HepG2 (cell line): Measurements from ENCODE around the gene FXN. TPM values are rescaled to one million over a fixed set of nuclear protein-coding genes. Genes with fewer than 3 reads are reported as not detected.

ENCODE experiments used
- CBFB ChIP-seq: sonication (generic); formaldehyde crosslinking; IDR thresholded peaks from 2 replicates; pipeline ENCODE4 v1.4.0; 2020; ENCODE audit warnings: missing genetic modification reagents
- CERS6 ChIP-seq: sonication (generic); formaldehyde crosslinking; IDR thresholded peaks from 2 replicates; pipeline ENCODE4 v1.5.0; 2020; ENCODE audit warnings: missing genetic modification reagents
- FLYWCH1 ChIP-seq: sonication (generic); formaldehyde crosslinking; IDR thresholded peaks from 2 replicates; pipeline ENCODE4 v1.8.1; 2023; ENCODE audit warnings: mild to moderate bottlenecking, missing genetic modification reagents
- FOXA3 ChIP-seq: IDR thresholded peaks from 2 replicates; pipeline ENCODE4 v1.6.1; 2016; ENCODE audit warnings: missing genetic modification reagents, missing compliant biosample characterization
- GATAD2A ChIP-seq: IDR thresholded peaks from 2 replicates; pipeline ENCODE4 v1.6.1; 2016
- HDAC1 ChIP-seq: sonication (generic); formaldehyde crosslinking; IDR thresholded peaks from 2 replicates; pipeline ENCODE4 v1.5.1; 2020; ENCODE audit warnings: mild to moderate bottlenecking, missing genetic modification reagents
- MAX ChIP-seq: IDR thresholded peaks from 2 replicates; pipeline ENCODE4 v1.6.1; 2012; ENCODE audit warnings: inconsistent platforms
- MIER3 ChIP-seq: IDR thresholded peaks from 2 replicates; pipeline ENCODE4 v1.6.1; 2016; ENCODE audit warnings: missing compliant biosample characterization, borderline replicate concordance
- RXRA ChIP-seq: sonication (generic); formaldehyde crosslinking; IDR thresholded peaks from 2 replicates; pipeline ENCODE4 v1.5.1; 2020; ENCODE audit warnings: missing genetic modification reagents
- SKI ChIP-seq: fragments of 450-650 bp; IDR thresholded peaks from one replicate; pipeline ENCODE4 v1.6.1; 2018; ENCODE audit warnings: mild to moderate bottlenecking; ENCODE audit not compliant: partially characterized antibody
- SMAD9 ChIP-seq: sonication (generic); formaldehyde crosslinking; IDR thresholded peaks from 2 replicates; pipeline ENCODE4 v1.5.1; 2020; ENCODE audit warnings: mild to moderate bottlenecking, missing genetic modification reagents
- TBX2 ChIP-seq: sonication (generic); formaldehyde crosslinking; IDR thresholded peaks from 2 replicates; pipeline ENCODE4 v1.5.0; 2020; ENCODE audit warnings: missing genetic modification reagents, mild to moderate bottlenecking, borderline replicate concordance
- THAP7 ChIP-seq: sonication (generic); formaldehyde crosslinking; IDR thresholded peaks from 2 replicates; pipeline ENCODE4 v1.8.1; 2023; ENCODE audit warnings: mild to moderate bottlenecking, missing genetic modification reagents
- UBTF ChIP-seq: sonication (generic); formaldehyde crosslinking; IDR thresholded peaks from 2 replicates; pipeline ENCODE4 v1.4.0; 2020; ENCODE audit warnings: mild to moderate bottlenecking, missing genetic modification reagents
- YEATS4 ChIP-seq: sonication (generic); formaldehyde crosslinking; IDR thresholded peaks from 2 replicates; pipeline ENCODE4 v1.4.0; 2020; ENCODE audit warnings: missing genetic modification reagents, borderline replicate concordance
- ZBTB14 ChIP-seq: sonication (generic); formaldehyde crosslinking; IDR thresholded peaks from 2 replicates; pipeline ENCODE4 v1.4.0; 2020; ENCODE audit warnings: missing genetic modification reagents
- ZMYM3 ChIP-seq: sonication (generic); formaldehyde crosslinking; IDR thresholded peaks from 2 replicates; pipeline ENCODE4 v1.5.1; 2020; ENCODE audit warnings: mild to moderate bottlenecking, missing genetic modification reagents
- ZNF142 ChIP-seq: sonication (generic); formaldehyde crosslinking; IDR thresholded peaks from 2 replicates; pipeline ENCODE4 v1.4.0; 2020; ENCODE audit warnings: missing genetic modification reagents
- ZNF225 ChIP-seq: sonication (generic); formaldehyde crosslinking; IDR thresholded peaks from 2 replicates; pipeline ENCODE4 v1.4.0; 2020; ENCODE audit warnings: mild to moderate bottlenecking, missing genetic modification reagents
- ZNF263 ChIP-seq: sonication (generic); formaldehyde crosslinking; IDR thresholded peaks from 2 replicates; pipeline ENCODE4 v1.4.0; 2020; ENCODE audit warnings: missing genetic modification reagents
- ZNF749 ChIP-seq: sonication (generic); formaldehyde crosslinking; IDR thresholded peaks from 2 replicates; pipeline ENCODE4 v1.8.0; 2022; ENCODE audit warnings: mild to moderate bottlenecking, missing genetic modification reagents, moderate library complexity, borderline replicate concordance
- polyA plus RNA-seq, 8 experiments: library from polyadenylated mRNA; depleted of rRNA in 3 of 8; stranded (reverse) in 7 of 8; unstranded in 1 of 8; fragments of >200 nt; fragmentation: Illumina TruSeq in 4 of 8; extraction: Trizol in 4 of 8; gene quantifications; 2 replicates each; pipeline versions ENCODE4 v1.2.1 to v1.2.3, GENCODE V29; 2011 to 2016; ENCODE audit warnings: low read depth in 4 of 8, missing spikeins in 1 of 8, mixed read lengths in 1 of 8; ENCODE audit not compliant: insufficient read depth in 1 of 8
- total RNA-seq, 5 experiments: library from RNA; depleted of rRNA; stranded (reverse); fragments of >200 nt; fragmentation: Illumina TruSeq; extraction: Trizol; gene quantifications; 2 replicates each; pipeline ENCODE4 v1.2.3, GENCODE V29; 2016; ENCODE audit warnings: low read depth in 1 of 5

The FXN gene
- total and polyA plus RNA-seq, 2 of the 13 experiments (the other 11 are each of a cell fraction or from before 2014, with no cell fraction given) = 24.1 to 26.0 TPM

GRCh38 chr9:69131682-69132081 lies 96.1 kb downstream of the FXN start (continued):
- TF ChIP-seq TBX2 (CRISPR knock-in tag) = no peak
- TF ChIP-seq UBTF (CRISPR knock-in tag) = no peak
- TF ChIP-seq THAP7 (CRISPR knock-in tag) = no peak
- no peak for TF ChIP-seq ZNF749 (CRISPR knock-in tag)
- peak; percentile 80 for TF ChIP-seq GATAD2A (CRISPR knock-in tag)
- no peak for TF ChIP-seq ZNF142 (CRISPR knock-in tag)
- TF ChIP-seq MIER3 (CRISPR knock-in tag) = no peak; the same call in 1 of the 2 replicates
- no peak for TF ChIP-seq CERS6 (CRISPR knock-in tag)
- TF ChIP-seq RXRA (CRISPR knock-in tag) = no peak
- TF ChIP-seq YEATS4 (CRISPR knock-in tag) = no peak
- no peak for TF ChIP-seq CBFB (CRISPR knock-in tag)
- no peak for TF ChIP-seq ZBTB14 (CRISPR knock-in tag)
- TF ChIP-seq FOXA3 = no peak
- peak; percentile 23; the same call in 1 of the 2 replicates for TF ChIP-seq MAX
- no peak for TF ChIP-seq FLYWCH1 (CRISPR knock-in tag)
- TF ChIP-seq SMAD9 (CRISPR knock-in tag) = no peak
- no peak for TF ChIP-seq ZMYM3 (CRISPR knock-in tag)
- no peak for TF ChIP-seq ZNF225 (CRISPR knock-in tag)
- peak; percentile 64 for TF ChIP-seq ZNF263 (CRISPR knock-in tag)
- 0 out of 2 replicates have a peak, but pooled peaks have one; percentile 17 for TF ChIP-seq HDAC1
- TF ChIP-seq SKI = no peak
